ENCODE data around the gene MGMT. TPM values are rescaled to one million over a fixed set of nuclear protein-coding genes. Genes with fewer than 3 reads are reported as not detected.

Gene MGMT
- total and polyA plus RNA-seq, 4 donors = 28.2 to 79.1 (median 46.0) TPM

GRCh38 chr10:129509835-129510234, 42.8 kb downstream of the MGMT start:
- H3K27ac ChIP-seq (ENCODE audit: low read depth in 1 of 2, low read length in 2 of 2) = no peak overlapping the region
- no peaks in the 10 kb centered on the region for H3K36me3 ChIP-seq (ENCODE audit: control insufficient read depth in 4 of 4, insufficient read depth in 3 of 4, low read depth in 1 of 4, low read length in 3 of 4)
- H3K9me3 ChIP-seq (ENCODE audit: control insufficient read depth in 4 of 4, low read length in 3 of 4) = no peaks in the 10 kb centered on the region
- TF ChIP-seq TAF1 (conservative IDR thresholded peaks at IDR 0.05) (no peak), HNF4G (IDR thresholded peaks at IDR 0.05) (no peak), EGR1 (IDR thresholded peaks at IDR 0.05; ENCODE audit: low read depth in 2 of 2) (no peak), CTCF (IDR thresholded peaks at IDR 0.05; ENCODE audit: low read depth, low read length, missing input control) (no peak), HNF4A (conservative IDR thresholded peaks at IDR 0.05) (no peak), SP1 (IDR thresholded peaks at IDR 0.05) (no peak), RAD21 (IDR thresholded peaks at IDR 0.05) (no peak)
- DNase-seq (ENCODE audit: low spot score) = no peak
- H3K27me3 ChIP-seq (ENCODE audit: control insufficient read depth in 4 of 4, insufficient read depth in 4 of 4, low read length in 3 of 4) = no peaks in the 10 kb centered on the region
- 73% methylated on average over 8 of the region's 8 CpGs for WGBS
- no peak overlapping the region for H3K9ac ChIP-seq (ENCODE audit: low read depth in 1 of 2, low read length in 2 of 2)
- no peak overlapping the region for H3K4me3 ChIP-seq (ENCODE audit: low read depth in 1 of 3, low read length in 3 of 3)
- H3K4me1 ChIP-seq (ENCODE audit: control insufficient read depth in 4 of 4, insufficient read depth in 4 of 4, low read length in 3 of 4) = peaks cover 0 to 7% (median 2%) of the 10 kb centered on the region in 4 donors

- WGBS = 98% methylated on average over 13 of the region's 13 CpGs
- no peak for TF ChIP-seq MAX (IDR thresholded peaks at IDR 0.05)
- TF ChIP-seq YY1 (IDR thresholded peaks at IDR 0.05) = no peak
- TF ChIP-seq RAD21 (IDR thresholded peaks at IDR 0.05) = no peak
- TF ChIP-seq FOXA1 (IDR thresholded peaks at IDR 0.05) = no peak
- TF ChIP-seq TAF1 (conservative IDR thresholded peaks at IDR 0.05) = no peak
- TF ChIP-seq EGR1 (IDR thresholded peaks at IDR 0.05; ENCODE audit: low read depth in 2 of 2) = no peak
- no peak for TF ChIP-seq HNF4G (IDR thresholded peaks at IDR 0.05)
- TF ChIP-seq SP1 (IDR thresholded peaks at IDR 0.05) = no peak
- no peak for TF ChIP-seq NR2F2 (IDR thresholded peaks at IDR 0.05)
- no peak for TF ChIP-seq ZBTB33 (IDR thresholded peaks at IDR 0.05)
- no peak for TF ChIP-seq GABPA (IDR thresholded peaks at IDR 0.05 in 1 of 2, conservative IDR thresholded peaks at IDR 0.05 in 1 of 2)
- no peak for TF ChIP-seq HNF4A (conservative IDR thresholded peaks at IDR 0.05)
- no peak for TF ChIP-seq RXRA (IDR thresholded peaks at IDR 0.05)
- TF ChIP-seq CTCF (IDR thresholded peaks at IDR 0.05; ENCODE audit: low read depth, low read length, missing input control) = no peak
- DNase-seq (ENCODE audit: low spot score) = no peak
- Histone ChIP-seq H3K4me3 (ENCODE audit: low read depth in 1 of 3, low read length in 3 of 3) (no peak overlapping the region), H3K4me1 (ENCODE audit: control insufficient read depth in 4 of 4, insufficient read depth in 4 of 4, low read length in 3 of 4) (peaks cover 0 to 7% (median 1%) of the 10 kb centered on the region in 4 donors), H3K27me3 (ENCODE audit: control insufficient read depth in 4 of 4, insufficient read depth in 4 of 4, low read length in 3 of 4) (no peaks in the 10 kb centered on the region), H3K9ac (ENCODE audit: low read depth in 1 of 2, low read length in 2 of 2) (no peak overlapping the region), H3K36me3 (ENCODE audit: control insufficient read depth in 4 of 4, insufficient read depth in 3 of 4, low read depth in 1 of 4, low read length in 3 of 4) (no peaks in the 10 kb centered on the region), H3K27ac (ENCODE audit: low read depth in 1 of 2, low read length in 2 of 2) (no peak overlapping the region), H3K9me3 (ENCODE audit: control insufficient read depth in 4 of 4, low read length in 3 of 4) (no peaks in the 10 kb centered on the region)
These were observed 44.0 kb downstream of the MGMT start for GRCh38 chr10:129511086-129511485.

All from liver (tissue), 9 donors.